NCI-H187 (cell line): Measurements from ENCODE around the gene DNAI2.

Experiments used
- DNase-seq, 2 experiments: peaks; one replicate each; lab custom pipeline; 2025; lab: John Stamatoyannopoulos, UW

DNAI2 gene

GRCh38 chr17:74361230-74362068 lies 87.4 kb downstream of the DNAI2 start, which contains the start of gene BTBD17:
BTBD17 (minus strand) TSS chr17:74361868; CDS start chr17:74361819, 49 bp downstream.
- peak; percentile 66 to 81 for DNase-seq

DNA sequence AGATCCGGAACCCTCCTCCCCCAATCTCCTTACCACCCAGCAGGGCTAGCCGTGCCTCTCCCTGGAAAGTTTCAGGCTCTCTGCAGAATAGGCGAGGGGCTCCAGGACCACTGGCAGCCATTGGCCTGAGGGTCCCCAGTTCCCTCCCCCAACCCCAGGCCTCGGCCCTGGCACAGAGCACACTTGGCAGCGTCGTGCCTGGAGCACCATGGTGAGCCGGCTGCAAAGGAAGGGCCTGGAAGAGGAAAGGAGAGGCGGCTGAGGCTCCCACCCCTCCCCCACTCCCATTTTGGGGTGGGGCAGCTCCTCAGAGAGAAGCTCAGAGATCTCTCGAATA lies 88.0 kb downstream of the DNAI2 start:
- no peak for DNase-seq

DNA sequence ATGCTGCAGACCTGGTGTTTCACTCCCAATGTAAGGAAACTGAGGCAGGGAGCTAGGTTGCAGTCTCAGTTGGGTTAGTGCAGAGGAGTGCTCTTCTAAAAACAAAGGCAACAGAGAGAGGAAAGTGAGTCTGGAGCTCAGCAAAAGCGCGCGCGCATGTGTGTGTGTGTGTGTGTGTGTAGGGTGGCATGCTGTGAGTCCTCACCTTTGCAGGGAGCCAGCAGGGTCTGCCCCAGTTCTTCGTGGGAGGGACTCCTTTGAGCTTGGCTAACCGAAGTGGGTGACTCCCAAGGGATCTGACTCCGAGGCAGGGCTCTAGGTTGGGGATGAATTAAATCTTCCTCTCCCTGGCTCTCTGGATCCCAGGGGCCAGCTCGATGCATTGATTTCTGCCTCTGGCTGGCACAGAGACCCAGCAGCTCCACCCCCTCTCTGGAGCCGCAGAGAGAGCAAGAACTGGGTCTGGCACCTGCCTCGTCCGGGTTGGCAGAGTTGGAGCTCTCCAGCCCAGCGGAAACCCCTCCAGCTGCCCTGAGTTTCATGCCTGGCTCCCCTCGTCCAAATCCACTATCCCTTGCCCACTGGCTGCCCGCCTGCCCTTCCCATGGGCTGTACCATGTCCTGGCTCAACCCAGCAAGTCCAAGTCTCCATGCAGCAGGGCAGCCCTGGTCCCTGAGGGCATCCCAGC lies 88.9 kb downstream of the DNAI2 start:
- DNase-seq = peak in 1 of 2 experiments; percentile 27
